ENCODE measurements around the gene EIF2B1. TPM values are rescaled to one million over a fixed set of nuclear protein-coding genes. Genes with fewer than 3 reads are reported as not detected.

The EIF2B1 gene
- 10 to 100 TPM; 28.2 to 40.6 TPM for total RNA-seq

DNA sequence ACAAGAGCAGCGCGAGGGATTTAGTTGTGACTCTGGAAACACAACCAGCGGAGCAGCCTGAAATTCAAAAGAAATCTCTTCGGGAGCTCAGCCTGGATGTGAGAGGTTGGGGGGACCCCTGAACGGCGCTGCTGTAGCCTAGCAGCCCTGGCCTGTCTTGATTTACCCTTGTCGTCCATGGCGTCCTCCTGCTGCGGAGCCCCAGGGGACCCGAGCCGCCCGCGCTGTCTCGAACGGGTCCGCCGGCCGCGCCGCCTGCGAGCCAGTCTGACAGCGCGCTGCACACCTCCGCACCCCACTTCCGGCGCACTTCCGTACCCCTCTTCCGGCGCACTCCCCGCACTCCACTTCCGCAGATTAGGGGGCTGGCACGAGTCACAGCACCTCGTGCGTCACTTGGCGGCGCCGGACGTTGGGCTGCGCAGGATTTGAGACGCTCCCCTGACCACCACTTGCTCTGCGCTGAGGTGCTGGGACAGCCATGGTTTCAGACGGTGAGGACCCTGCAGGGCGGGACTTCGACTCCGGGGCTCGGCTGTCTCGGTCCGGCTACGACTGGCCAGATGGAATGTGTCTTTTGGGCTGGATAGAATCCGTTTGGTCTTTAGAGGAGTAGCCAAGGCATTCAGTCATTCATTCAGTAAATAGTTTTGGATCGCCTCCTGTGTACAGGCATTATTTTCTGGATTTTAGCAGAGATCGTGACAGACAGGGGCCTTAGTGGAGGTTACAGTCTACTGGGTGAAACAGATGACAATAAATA lies at the start of gene EIF2B1, which contains the start of gene GTF2H3:
Gene EIF2B1, minus strand, starts transcription at position 308 of the 763 bp plus-strand sequence. Its CDS starts 129 bp downstream, at position 179.
Gene GTF2H3, plus strand, starts transcription at position 451 of the 763 bp plus-strand sequence. Its CDS starts 31 bp downstream, at position 482.

DNA sequence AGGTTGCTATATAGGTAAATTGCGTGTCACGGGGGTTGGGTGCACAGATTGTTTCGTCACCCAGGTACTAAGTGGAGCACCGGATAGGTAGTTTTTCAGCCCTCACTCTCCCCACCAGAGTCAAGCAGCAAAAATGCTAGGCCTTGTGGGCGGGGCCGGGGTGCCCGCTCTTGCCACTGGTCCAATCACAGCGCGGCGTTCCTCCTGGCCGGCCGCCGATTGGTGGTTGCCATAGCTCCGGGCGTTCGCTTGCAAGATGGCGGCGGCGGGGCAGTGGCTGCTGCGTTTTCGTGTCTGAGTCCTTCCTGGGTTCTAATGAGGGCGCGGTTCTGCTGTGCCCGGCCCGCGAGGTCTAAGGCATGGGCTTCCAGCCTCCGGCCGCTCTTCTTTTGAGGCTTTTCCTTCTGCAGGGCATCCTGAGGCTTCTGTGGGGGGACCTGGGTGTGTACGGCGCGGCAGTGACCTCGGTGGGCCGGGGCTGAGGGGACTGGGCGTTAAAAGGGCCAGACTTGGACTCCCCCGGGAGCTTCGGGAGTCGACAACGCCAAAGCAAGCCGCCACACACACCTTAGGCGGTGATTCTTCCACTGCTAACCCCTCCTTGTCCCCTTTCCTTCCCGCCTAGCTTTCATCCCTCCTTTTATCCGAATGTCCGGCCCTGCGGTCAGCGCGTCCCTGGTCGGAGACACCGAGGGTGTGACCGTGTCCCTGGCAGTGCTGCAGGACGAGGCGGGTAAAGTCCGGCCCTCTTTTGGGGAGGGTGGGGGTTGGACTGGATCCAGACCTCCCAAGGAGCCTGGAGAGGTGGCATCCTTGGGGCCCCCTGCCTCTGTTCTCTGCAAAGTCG lies 37.6 kb upstream of the EIF2B1 start, which contains the start of gene TCTN2:
Gene TCTN2, plus strand, starts transcription at position 232 of the 847 bp plus-strand sequence. Its CDS starts 128 bp downstream, at position 360.

DNA sequence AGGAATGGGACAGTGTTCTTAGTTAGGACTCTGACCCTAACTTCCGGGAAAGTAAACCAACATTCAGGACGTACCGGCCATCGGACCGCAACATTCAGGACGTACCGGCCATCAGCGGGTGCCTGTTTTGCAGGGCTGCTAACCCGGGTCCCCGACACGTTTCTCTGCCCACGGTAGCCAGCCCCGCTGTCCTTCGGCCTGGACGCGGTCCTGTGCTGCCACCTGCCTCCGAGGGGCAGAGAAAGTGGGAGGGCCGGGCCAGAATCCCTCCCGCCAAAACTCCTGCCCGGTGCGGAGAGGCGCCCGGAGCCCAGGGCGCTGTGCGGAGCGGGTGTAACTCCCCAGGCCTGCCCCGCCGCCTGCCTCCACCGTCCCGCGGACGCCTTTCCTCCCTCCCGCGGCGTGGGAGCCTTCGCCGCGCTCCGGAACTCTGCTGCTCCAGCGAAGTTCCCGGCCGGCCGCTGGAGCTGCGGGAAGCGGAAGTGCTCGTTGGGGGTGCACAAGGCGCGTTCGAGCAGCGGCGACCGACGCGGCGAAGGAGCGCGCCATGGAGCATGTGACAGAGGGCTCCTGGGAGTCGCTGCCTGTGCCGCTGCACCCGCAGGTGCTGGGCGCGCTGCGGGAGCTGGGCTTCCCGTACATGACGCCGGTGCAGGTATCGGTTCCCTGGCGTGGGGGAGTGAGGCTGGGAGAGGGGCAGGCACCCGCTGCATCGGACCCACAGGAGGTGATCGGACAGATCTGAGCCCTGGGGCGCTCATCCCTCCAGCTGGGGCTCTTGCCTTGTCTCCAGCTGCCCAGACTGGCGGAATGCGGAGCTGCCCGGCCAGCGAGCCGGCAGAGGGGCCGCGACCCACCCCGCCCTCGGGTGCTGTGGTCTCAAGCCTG lies 31.6 kb downstream of the EIF2B1 start, which contains the start of gene DDX55:
Gene DDX55, plus strand, starts transcription at position 498 of the 888 bp plus-strand sequence. Its CDS starts 50 bp downstream, at position 548.

Small RNA genes lying within 50 kb of the gene (small RNA-seq; reads per million reads assigned to genes)
- gene SNORA9B = 11.3 to 34.0 reads per million in 2 donors

Other genes starting within 250 kb of the EIF2B1 start
- 10 to 100 TPM; 29.9 to 42.3 TPM for gene KMT5A, start 249.6 kb downstream of the EIF2B1 start, total RNA-seq
- 1 to 10 TPM; 1.0 to 2.0 TPM for gene RILPL2, start 197.0 kb downstream of the EIF2B1 start, total RNA-seq
- gene SNRNP35, start 175.5 kb downstream of the EIF2B1 start, total RNA-seq = 10 to 100 TPM; 12.0 to 16.0 TPM
- 10 to 100 TPM in 1 of 2 donors, 1 to 10 TPM in 1; 9.3 to 11.3 TPM for gene RILPL1, start 100.0 kb downstream of the EIF2B1 start, total RNA-seq
- 100 to 1,000 TPM; 206 to 326 TPM for gene TMED2, start 49.1 kb downstream of the EIF2B1 start, total RNA-seq
- gene DDX55, start 31.6 kb downstream of the EIF2B1 start, total RNA-seq = 10 to 100 TPM; 27.9 to 32.0 TPM
- 10 to 100 TPM; 59.2 to 68.6 TPM for gene GTF2H3, start 143 bp upstream of the EIF2B1 start, total RNA-seq
- gene TCTN2, start 37.4 kb upstream of the EIF2B1 start, total RNA-seq = 10 to 100 TPM; 34.8 to 36.3 TPM
- 10 to 100 TPM; 38.9 to 41.0 TPM for gene ATP6V0A2, start 78.7 kb upstream of the EIF2B1 start, total RNA-seq
- 1 to 10 TPM in 1 of 2 donors, under 1 TPM in 1; 0.34 to 9.7 TPM for gene DNAH10, start 128.6 kb upstream of the EIF2B1 start, total RNA-seq